Neuronal stem cell (in vitro differentiated cells): ENCODE data around the gene PODN.

Experiments used
- DNase-seq: peaks from one replicate; pipeline ENCODE4 v3.0.0-alpha.2; 2013; ENCODE audit warnings: low spot score
- H2AFZ ChIP-seq: one replicate; pipeline ENCODE4 v1.6.1; 2013; ENCODE audit warnings: mild to moderate bottlenecking, low read length, inconsistent platforms
- H2AK5ac ChIP-seq: 2 replicates; pipeline ENCODE4 v1.6.1; 2013; ENCODE audit warnings: low read depth, mild to moderate bottlenecking, inconsistent platforms, low read length, moderate library complexity, mixed read lengths
- H2BK120ac ChIP-seq: 2 replicates; pipeline ENCODE4 v1.6.1; 2013; ENCODE audit warnings: low read depth, mild to moderate bottlenecking, inconsistent platforms, low read length, moderate library complexity, mixed read lengths
- H2BK12ac ChIP-seq: one replicate; pipeline ENCODE4 v1.6.1; 2013; ENCODE audit warnings: low read length, inconsistent platforms
- H2BK15ac ChIP-seq: 2 replicates; pipeline ENCODE4 v1.6.1; 2013; ENCODE audit warnings: mild to moderate bottlenecking, low read length, inconsistent platforms, mixed read lengths
- H2BK5ac ChIP-seq: one replicate; pipeline ENCODE4 v1.6.1; 2013; ENCODE audit warnings: inconsistent platforms, mild to moderate bottlenecking, low read length, moderate library complexity
- H3K14ac ChIP-seq: one replicate; pipeline ENCODE4 v1.6.1; 2013; ENCODE audit warnings: low read length, inconsistent platforms
- H3K18ac ChIP-seq: 2 replicates; pipeline ENCODE4 v1.6.1; 2013; ENCODE audit warnings: low read length, inconsistent platforms
- H3K23ac ChIP-seq: 2 replicates; pipeline ENCODE4 v1.6.1; 2013; ENCODE audit warnings: low read depth, mild to moderate bottlenecking, mixed read lengths, low read length, inconsistent platforms; ENCODE audit not compliant: poor library complexity
- H3K27ac ChIP-seq: replicated peaks from 3 replicates; pipeline ENCODE4 v1.5.1; 2013; ENCODE audit warnings: low read length, inconsistent platforms
- H3K27me3 ChIP-seq, 3 experiments: 2 replicates each; pipeline ENCODE4 v1.6.1; 2013; ENCODE audit warnings: low read length in 3 of 3, mild to moderate bottlenecking in 2 of 3, inconsistent platforms in 1 of 3, low read depth in 1 of 3, mixed read lengths in 1 of 3, moderate library complexity in 1 of 3; ENCODE audit not compliant: control insufficient read depth in 3 of 3, insufficient read depth in 3 of 3
- H3K36me3 ChIP-seq, 2 donors: replicated peaks in 1 of 2; 2 replicates each; pipeline ENCODE4 v1.6.1; 2013; ENCODE audit warnings: low read length in 2 of 2; ENCODE audit not compliant: control insufficient read depth in 2 of 2, insufficient read depth in 2 of 2
- H3K4ac ChIP-seq: 2 replicates; pipeline ENCODE4 v1.6.1; 2013; ENCODE audit warnings: inconsistent platforms, mild to moderate bottlenecking, low read length, moderate library complexity
- H3K4me1 ChIP-seq, 2 donors: 1 replicate in 1 of 2; 2 replicates in 1 of 2; pipeline ENCODE4 v1.6.1; 2013; ENCODE audit warnings: low read length in 2 of 2, low read depth in 1 of 2; ENCODE audit not compliant: control insufficient read depth in 2 of 2, insufficient read depth in 1 of 2
- H3K4me2 ChIP-seq: one replicate; pipeline ENCODE4 v1.6.1; 2013; ENCODE audit warnings: mild to moderate bottlenecking, low read length, inconsistent platforms; ENCODE audit not compliant: insufficient read depth, poor library complexity, severe bottlenecking
- H3K4me3 ChIP-seq, 2 donors: 2 replicates each; pipeline ENCODE4 v1.5.1; 2013; ENCODE audit warnings: low read length in 2 of 2, mild to moderate bottlenecking in 2 of 2, inconsistent platforms in 1 of 2, moderate library complexity in 1 of 2
- H3K79me1 ChIP-seq: one replicate; pipeline ENCODE4 v1.6.1; 2013; ENCODE audit warnings: low read depth, mild to moderate bottlenecking, inconsistent platforms, low read length, moderate library complexity
- H3K9ac ChIP-seq: one replicate; pipeline ENCODE4 v1.6.1; 2013; ENCODE audit warnings: mild to moderate bottlenecking, low read depth, low read length, inconsistent platforms; ENCODE audit not compliant: poor library complexity
- H3K9me3 ChIP-seq, 2 donors: replicated peaks in 1 of 2; 2 replicates each; pipeline versions ENCODE3 to v1.6.1; 2013; ENCODE audit warnings: low read length in 2 of 2, mild to moderate bottlenecking in 2 of 2, inconsistent platforms in 1 of 2, low read depth in 1 of 2, mixed read lengths in 1 of 2, moderate library complexity in 1 of 2; ENCODE audit not compliant: control insufficient read depth in 2 of 2, insufficient read depth in 1 of 2
- H4K8ac ChIP-seq: one replicate; pipeline ENCODE4 v1.6.1; 2013; ENCODE audit warnings: low read depth, mild to moderate bottlenecking, inconsistent platforms, low read length, moderate library complexity
- H4K91ac ChIP-seq: one replicate; pipeline ENCODE4 v1.6.1; 2013; ENCODE audit warnings: low read length, low read depth, mild to moderate bottlenecking, inconsistent platforms; ENCODE audit not compliant: poor library complexity
- WGBS, 2 donors: extraction: QIAGEN DNeasy Blood & Tissue Kit; methylation state at CpG; one replicate each; pipeline ENCODE4 v1.1.7; 2013; ENCODE audit warnings: missing lambda C conversion rate in 2 of 2, mixed read lengths in 1 of 2; ENCODE audit not compliant: insufficient read length in 2 of 2, insufficient replicate concordance in 1 of 2; ENCODE audit errors: extremely low coverage in 2 of 2; 5-methylcytosine and 5-hydroxymethylcytosine counted together

The PODN gene

DNA sequence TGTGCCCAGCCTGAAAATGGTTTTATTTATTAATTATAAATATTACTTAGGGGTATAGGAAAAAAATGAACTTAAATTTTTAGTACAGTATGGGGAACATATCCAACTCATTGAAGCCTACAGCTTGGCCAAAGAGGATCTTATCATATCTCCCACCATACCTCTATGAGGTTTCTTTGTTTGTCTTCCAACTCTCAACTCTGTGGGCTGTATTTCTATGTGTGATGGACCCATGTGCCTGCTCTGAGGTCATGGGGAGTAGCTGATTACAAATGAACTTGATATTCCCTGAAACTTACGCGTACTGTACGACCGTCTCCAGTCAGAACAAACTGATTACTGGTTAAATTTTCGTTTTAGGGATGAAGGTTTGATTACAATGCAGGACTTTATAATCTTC lies 41.4 kb upstream of the PODN start:
- H2BK5ac ChIP-seq: no peak overlapping the region
- no peaks in the 10 kb centered on the region for H3K9me3 ChIP-seq
- H3K36me3 ChIP-seq: no peaks in the 10 kb centered on the region
- H3K4ac ChIP-seq: no peak overlapping the region
- no peak overlapping the region for H3K4me3 ChIP-seq
- H3K27me3 ChIP-seq: no peaks in the 10 kb centered on the region
- H3K14ac ChIP-seq: no peak overlapping the region
- H3K9ac ChIP-seq: no peak overlapping the region
- DNase-seq: no peak
- H3K23ac ChIP-seq: no peak overlapping the region
- WGBS, 2 donors: no CpG with 5 or more reads among the region's 5 CpGs
- H3K27ac ChIP-seq: no peak overlapping the region
- no peaks in the 10 kb centered on the region for H3K79me1 ChIP-seq
- no peak overlapping the region for H3K18ac ChIP-seq
- no peak overlapping the region for H4K8ac ChIP-seq
- peaks cover 0 to 8% of the 10 kb centered on the region in 2 donors for H3K4me1 ChIP-seq
- no peak overlapping the region for H2BK15ac ChIP-seq
- H2BK12ac ChIP-seq: no peak overlapping the region
- H2AK5ac ChIP-seq: no peak overlapping the region
- H2BK120ac ChIP-seq: no peak overlapping the region
- no peak overlapping the region for H4K91ac ChIP-seq
- H3K4me2 ChIP-seq: no peak overlapping the region
- no peak overlapping the region for H2AFZ ChIP-seq

- Histone ChIP-seq H2BK12ac (no peak overlapping the region), H3K4ac (no peak overlapping the region), H2BK5ac (no peak overlapping the region), H3K9ac (no peak overlapping the region), H3K4me1 (peaks cover 0 to 9% of the 10 kb centered on the region in 2 donors), H2BK15ac (no peak overlapping the region), H3K23ac (no peak overlapping the region), H2AFZ (no peak overlapping the region), H3K4me2 (no peak overlapping the region), H3K4me3 (no peak overlapping the region), H4K8ac (no peak overlapping the region), H4K91ac (no peak overlapping the region), H3K27me3 (no peaks in the 10 kb centered on the region), H3K27ac (no peak overlapping the region), H3K79me1 (no peaks in the 10 kb centered on the region), H2BK120ac (no peak overlapping the region), H3K18ac (no peak overlapping the region), H3K36me3 (no peaks in the 10 kb centered on the region), H2AK5ac (no peak overlapping the region), H3K9me3 (no peaks in the 10 kb centered on the region), H3K14ac (no peak overlapping the region)
- DNase-seq: no peak
- WGBS, 2 donors: no CpG with 5 or more reads among the region's 1 CpG
These were observed 39.8 kb upstream of the PODN start for GRCh38 chr1:53022179-53022578.

GRCh38 chr1:53023546-53023945 lies 38.5 kb upstream of the PODN start:
- no peaks in the 10 kb centered on the region for H3K9me3 ChIP-seq
- H2AK5ac ChIP-seq: no peak overlapping the region
- H3K4me2 ChIP-seq: no peak overlapping the region
- H4K91ac ChIP-seq: no peak overlapping the region
- no CpG with 5 or more reads among the region's 3 CpGs for WGBS, 2 donors
- H3K4ac ChIP-seq: no peak overlapping the region
- H2BK120ac ChIP-seq: no peak overlapping the region
- H2AFZ ChIP-seq: no peak overlapping the region
- H3K23ac ChIP-seq: no peak overlapping the region
- no peak overlapping the region for H2BK12ac ChIP-seq
- no peak overlapping the region for H3K18ac ChIP-seq
- H3K36me3 ChIP-seq: no peaks in the 10 kb centered on the region
- no peak overlapping the region for H3K27ac ChIP-seq
- no peaks in the 10 kb centered on the region for H3K79me1 ChIP-seq
- no peaks in the 10 kb centered on the region for H3K27me3 ChIP-seq
- peaks cover 0 to 9% of the 10 kb centered on the region in 2 donors for H3K4me1 ChIP-seq
- H2BK5ac ChIP-seq: no peak overlapping the region
- no peak overlapping the region for H3K9ac ChIP-seq
- H2BK15ac ChIP-seq: no peak overlapping the region
- no peak overlapping the region for H4K8ac ChIP-seq
- DNase-seq: no peak
- no peak overlapping the region for H3K4me3 ChIP-seq
- no peak overlapping the region for H3K14ac ChIP-seq

GRCh38 chr1:53024117-53024516 lies 37.9 kb upstream of the PODN start:
- no peak overlapping the region for H3K4me2 ChIP-seq
- no peak overlapping the region for H2BK15ac ChIP-seq
- no peak overlapping the region for H3K14ac ChIP-seq
- H3K23ac ChIP-seq: no peak overlapping the region
- H3K79me1 ChIP-seq: no peaks in the 10 kb centered on the region
- H2BK12ac ChIP-seq: no peak overlapping the region
- H3K4me3 ChIP-seq: no peak overlapping the region
- H2BK5ac ChIP-seq: no peak overlapping the region
- no peak overlapping the region for H4K91ac ChIP-seq
- H3K18ac ChIP-seq: no peak overlapping the region
- DNase-seq: no peak
- peaks cover 0 to 9% of the 10 kb centered on the region in 2 donors for H3K4me1 ChIP-seq
- no peaks in the 10 kb centered on the region for H3K36me3 ChIP-seq
- H3K4ac ChIP-seq: no peak overlapping the region
- no peak overlapping the region for H4K8ac ChIP-seq
- no peak overlapping the region for H3K27ac ChIP-seq
- no peak overlapping the region for H2BK120ac ChIP-seq
- no peaks in the 10 kb centered on the region for H3K9me3 ChIP-seq
- no peak overlapping the region for H2AFZ ChIP-seq
- H3K27me3 ChIP-seq: no peaks in the 10 kb centered on the region
- no peak overlapping the region for H3K9ac ChIP-seq
- H2AK5ac ChIP-seq: no peak overlapping the region
